Measurements from ENCODE around the gene TPD52L2.

Gene TPD52L2

DNA sequence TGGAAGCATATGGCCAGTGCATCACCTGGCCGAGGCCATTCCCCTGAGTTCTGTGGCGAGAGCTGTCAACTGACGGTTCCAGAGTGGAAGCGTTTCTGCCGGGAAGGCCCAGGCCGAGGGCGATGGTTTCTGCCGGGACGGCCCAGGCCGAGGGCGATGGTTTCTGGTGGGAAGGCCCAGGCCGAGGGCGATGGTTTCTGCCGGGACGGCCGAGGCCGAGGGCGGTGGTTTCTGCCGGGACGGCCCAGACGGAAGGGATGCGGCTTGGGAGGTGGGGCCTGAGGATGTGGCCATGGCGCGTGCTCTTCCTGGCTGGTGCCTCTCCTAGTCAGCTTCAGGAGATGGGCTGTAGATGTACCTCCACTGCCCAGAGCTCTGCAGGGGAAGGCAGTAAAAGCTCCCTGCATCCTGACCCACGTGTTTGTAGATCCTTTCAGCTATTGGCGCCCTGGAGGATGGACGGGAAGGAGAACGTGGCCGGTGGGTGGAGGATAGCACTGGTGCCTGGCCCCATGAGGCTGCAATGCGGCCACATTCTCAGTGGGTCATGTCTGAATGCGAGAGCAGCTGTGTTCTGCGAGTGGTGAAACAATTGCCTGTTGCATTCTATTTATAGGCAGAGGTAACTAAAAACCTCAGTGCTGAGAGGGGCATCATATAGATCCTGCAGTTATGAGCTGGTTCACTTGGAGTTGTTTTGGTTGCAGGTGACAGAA is 12.8 kb downstream of the TPD52L2 start:
- ATAC-seq = no peak
- TF ChIP-seq BACH2 (CRISPR knock-in tag; IDR thresholded peaks at IDR 0.05; ENCODE audit: borderline replicate concordance) = no peak
- TF ChIP-seq, protein P1, sequence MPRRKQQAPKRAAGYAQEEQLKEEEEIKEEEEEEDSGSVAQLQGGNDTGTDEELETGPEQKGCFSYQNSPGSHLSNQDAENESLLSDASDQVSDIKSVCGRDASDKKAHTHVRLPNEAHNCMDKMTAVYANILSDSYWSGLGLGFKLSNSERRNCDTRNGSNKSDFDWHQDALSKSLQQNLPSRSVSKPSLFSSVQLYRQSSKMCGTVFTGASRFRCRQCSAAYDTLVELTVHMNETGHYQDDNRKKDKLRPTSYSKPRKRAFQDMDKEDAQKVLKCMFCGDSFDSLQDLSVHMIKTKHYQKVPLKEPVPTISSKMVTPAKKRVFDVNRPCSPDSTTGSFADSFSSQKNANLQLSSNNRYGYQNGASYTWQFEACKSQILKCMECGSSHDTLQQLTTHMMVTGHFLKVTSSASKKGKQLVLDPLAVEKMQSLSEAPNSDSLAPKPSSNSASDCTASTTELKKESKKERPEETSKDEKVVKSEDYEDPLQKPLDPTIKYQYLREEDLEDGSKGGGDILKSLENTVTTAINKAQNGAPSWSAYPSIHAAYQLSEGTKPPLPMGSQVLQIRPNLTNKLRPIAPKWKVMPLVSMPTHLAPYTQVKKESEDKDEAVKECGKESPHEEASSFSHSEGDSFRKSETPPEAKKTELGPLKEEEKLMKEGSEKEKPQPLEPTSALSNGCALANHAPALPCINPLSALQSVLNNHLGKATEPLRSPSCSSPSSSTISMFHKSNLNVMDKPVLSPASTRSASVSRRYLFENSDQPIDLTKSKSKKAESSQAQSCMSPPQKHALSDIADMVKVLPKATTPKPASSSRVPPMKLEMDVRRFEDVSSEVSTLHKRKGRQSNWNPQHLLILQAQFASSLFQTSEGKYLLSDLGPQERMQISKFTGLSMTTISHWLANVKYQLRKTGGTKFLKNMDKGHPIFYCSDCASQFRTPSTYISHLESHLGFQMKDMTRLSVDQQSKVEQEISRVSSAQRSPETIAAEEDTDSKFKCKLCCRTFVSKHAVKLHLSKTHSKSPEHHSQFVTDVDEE (CRISPR knock-in tag; IDR thresholded peaks at IDR 0.05) = no peak
- no peak for TF ChIP-seq GLIS3 (CRISPR knock-in tag; IDR thresholded peaks at IDR 0.05)
- TF ChIP-seq, protein P2, sequence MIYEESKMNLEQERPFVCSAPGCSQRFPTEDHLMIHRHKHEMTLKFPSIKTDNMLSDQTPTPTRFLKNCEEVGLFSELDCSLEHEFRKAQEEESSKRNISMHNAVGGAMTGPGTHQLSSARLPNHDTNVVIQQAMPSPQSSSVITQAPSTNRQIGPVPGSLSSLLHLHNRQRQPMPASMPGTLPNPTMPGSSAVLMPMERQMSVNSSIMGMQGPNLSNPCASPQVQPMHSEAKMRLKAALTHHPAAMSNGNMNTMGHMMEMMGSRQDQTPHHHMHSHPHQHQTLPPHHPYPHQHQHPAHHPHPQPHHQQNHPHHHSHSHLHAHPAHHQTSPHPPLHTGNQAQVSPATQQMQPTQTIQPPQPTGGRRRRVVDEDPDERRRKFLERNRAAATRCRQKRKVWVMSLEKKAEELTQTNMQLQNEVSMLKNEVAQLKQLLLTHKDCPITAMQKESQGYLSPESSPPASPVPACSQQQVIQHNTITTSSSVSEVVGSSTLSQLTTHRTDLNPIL (CRISPR knock-in tag; IDR thresholded peaks at IDR 0.05; ENCODE audit: low read depth) = no peak
- TF ChIP-seq, protein P3, sequence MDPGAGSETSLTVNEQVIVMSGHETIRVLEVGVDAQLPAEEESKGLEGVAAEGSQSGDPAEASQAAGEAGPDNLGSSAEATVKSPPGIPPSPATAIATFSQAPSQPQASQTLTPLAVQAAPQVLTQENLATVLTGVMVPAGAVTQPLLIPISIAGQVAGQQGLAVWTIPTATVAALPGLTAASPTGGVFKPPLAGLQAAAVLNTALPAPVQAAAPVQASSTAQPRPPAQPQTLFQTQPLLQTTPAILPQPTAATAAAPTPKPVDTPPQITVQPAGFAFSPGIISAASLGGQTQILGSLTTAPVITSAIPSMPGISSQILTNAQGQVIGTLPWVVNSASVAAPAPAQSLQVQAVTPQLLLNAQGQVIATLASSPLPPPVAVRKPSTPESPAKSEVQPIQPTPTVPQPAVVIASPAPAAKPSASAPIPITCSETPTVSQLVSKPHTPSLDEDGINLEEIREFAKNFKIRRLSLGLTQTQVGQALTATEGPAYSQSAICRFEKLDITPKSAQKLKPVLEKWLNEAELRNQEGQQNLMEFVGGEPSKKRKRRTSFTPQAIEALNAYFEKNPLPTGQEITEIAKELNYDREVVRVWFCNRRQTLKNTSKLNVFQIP (CRISPR knock-in tag; IDR thresholded peaks at IDR 0.05; ENCODE audit: borderline replicate concordance, low read depth) = no peak
- TF ChIP-seq ZNF70 (CRISPR knock-in tag; IDR thresholded peaks at IDR 0.05) = no peak
- no peak for TF ChIP-seq TOX (CRISPR knock-in tag; IDR thresholded peaks at IDR 0.05; ENCODE audit: borderline replicate concordance)
- TF ChIP-seq, protein P4, sequence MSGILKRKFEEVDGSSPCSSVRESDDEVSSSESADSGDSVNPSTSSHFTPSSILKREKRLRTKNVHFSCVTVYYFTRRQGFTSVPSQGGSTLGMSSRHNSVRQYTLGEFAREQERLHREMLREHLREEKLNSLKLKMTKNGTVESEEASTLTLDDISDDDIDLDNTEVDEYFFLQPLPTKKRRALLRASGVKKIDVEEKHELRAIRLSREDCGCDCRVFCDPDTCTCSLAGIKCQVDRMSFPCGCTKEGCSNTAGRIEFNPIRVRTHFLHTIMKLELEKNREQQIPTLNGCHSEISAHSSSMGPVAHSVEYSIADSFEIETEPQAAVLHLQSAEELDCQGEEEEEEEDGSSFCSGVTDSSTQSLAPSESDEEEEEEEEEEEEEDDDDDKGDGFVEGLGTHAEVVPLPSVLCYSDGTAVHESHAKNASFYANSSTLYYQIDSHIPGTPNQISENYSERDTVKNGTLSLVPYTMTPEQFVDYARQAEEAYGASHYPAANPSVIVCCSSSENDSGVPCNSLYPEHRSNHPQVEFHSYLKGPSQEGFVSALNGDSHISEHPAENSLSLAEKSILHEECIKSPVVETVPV (CRISPR knock-in tag; IDR thresholded peaks at IDR 0.05) = no peak
- TF ChIP-seq ARNTL (CRISPR knock-in tag; IDR thresholded peaks at IDR 0.05; ENCODE audit: borderline replicate concordance, low read depth) = no peak
- TF ChIP-seq TCF4 (CRISPR knock-in tag; IDR thresholded peaks at IDR 0.05; ENCODE audit: borderline replicate concordance) = no peak
- no peak for TF ChIP-seq ZC3H10 (CRISPR knock-in tag; IDR thresholded peaks at IDR 0.05)
- no peak for TF ChIP-seq ZFP3 (CRISPR knock-in tag; IDR thresholded peaks at IDR 0.05)
- no peak for TF ChIP-seq PPARA (CRISPR knock-in tag; IDR thresholded peaks at IDR 0.05; ENCODE audit: borderline replicate concordance)
- no peak for TF ChIP-seq ZNF565 (CRISPR knock-in tag; conservative IDR thresholded peaks at IDR 0.05; ENCODE audit: low read depth)
- TF ChIP-seq, protein P5, sequence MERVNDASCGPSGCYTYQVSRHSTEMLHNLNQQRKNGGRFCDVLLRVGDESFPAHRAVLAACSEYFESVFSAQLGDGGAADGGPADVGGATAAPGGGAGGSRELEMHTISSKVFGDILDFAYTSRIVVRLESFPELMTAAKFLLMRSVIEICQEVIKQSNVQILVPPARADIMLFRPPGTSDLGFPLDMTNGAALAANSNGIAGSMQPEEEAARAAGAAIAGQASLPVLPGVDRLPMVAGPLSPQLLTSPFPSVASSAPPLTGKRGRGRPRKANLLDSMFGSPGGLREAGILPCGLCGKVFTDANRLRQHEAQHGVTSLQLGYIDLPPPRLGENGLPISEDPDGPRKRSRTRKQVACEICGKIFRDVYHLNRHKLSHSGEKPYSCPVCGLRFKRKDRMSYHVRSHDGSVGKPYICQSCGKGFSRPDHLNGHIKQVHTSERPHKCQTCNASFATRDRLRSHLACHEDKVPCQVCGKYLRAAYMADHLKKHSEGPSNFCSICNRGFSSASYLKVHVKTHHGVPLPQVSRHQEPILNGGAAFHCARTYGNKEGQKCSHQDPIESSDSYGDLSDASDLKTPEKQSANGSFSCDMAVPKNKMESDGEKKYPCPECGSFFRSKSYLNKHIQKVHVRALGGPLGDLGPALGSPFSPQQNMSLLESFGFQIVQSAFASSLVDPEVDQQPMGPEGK (CRISPR knock-in tag; IDR thresholded peaks at IDR 0.05; ENCODE audit: borderline replicate concordance) = no peak
- no peak for TF ChIP-seq CSDC2 (CRISPR knock-in tag; IDR thresholded peaks at IDR 0.05)
- no peak for TF ChIP-seq ZNF8 (CRISPR knock-in tag; IDR thresholded peaks at IDR 0.05)
- TF ChIP-seq RARB (CRISPR knock-in tag; IDR thresholded peaks at IDR 0.05) = no peak
- TF ChIP-seq ISL1 (CRISPR knock-in tag; IDR thresholded peaks at IDR 0.05) = no peak
- TF ChIP-seq ZFP30 (CRISPR knock-in tag; IDR thresholded peaks at IDR 0.05) = no peak

DNA sequence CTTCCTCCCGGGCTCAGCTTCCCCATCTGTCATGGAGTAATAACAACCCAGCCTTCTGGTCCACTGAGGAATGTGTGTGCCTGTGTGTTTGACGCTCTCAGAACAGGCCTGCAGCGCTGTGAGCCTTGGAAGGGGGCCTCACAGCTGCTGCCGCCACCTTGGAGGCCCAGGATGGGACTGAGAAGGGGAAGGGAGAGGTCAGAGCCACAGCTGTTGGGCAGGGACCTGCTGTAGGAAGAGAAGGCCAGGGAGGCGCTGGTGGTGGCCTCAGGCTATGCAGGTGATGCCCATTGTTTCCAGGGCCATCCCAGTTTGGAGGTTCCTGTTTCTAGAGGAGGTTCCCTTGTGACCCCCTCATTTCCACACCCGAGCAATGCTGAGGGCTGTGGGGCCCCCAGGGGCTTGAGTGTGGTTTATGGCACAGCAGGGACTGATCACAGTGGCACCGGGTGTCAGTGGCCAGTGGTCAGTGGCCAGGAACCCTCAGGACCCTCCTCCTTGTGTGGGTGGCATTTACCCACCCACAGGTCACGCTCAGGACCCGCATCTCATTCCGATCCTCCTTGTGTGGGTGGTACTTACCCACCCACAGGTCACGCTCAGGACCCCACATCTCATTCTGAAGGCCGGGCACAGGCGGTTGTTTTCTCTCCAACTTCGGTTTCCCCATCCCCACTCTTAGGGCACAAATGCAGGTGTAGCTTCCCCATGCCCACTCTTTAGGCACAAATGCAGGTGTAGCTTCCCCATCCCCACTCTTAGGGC is 14.0 kb downstream of the TPD52L2 start:
- no peak for ATAC-seq
- TF ChIP-seq GLIS3 (CRISPR knock-in tag; IDR thresholded peaks at IDR 0.05) (no peak), TCF4 (CRISPR knock-in tag; IDR thresholded peaks at IDR 0.05; ENCODE audit: borderline replicate concordance) (no peak), ZFP3 (CRISPR knock-in tag; IDR thresholded peaks at IDR 0.05) (no peak), ZC3H10 (CRISPR knock-in tag; IDR thresholded peaks at IDR 0.05) (no peak), BACH2 (CRISPR knock-in tag; IDR thresholded peaks at IDR 0.05; ENCODE audit: borderline replicate concordance) (no peak), ZNF565 (CRISPR knock-in tag; conservative IDR thresholded peaks at IDR 0.05; ENCODE audit: low read depth) (no peak), SNAI2 (CRISPR knock-in tag; IDR thresholded peaks at IDR 0.05) (no peak), ZFP30 (CRISPR knock-in tag; IDR thresholded peaks at IDR 0.05) (no peak), ISL1 (CRISPR knock-in tag; IDR thresholded peaks at IDR 0.05) (no peak), ZNF8 (CRISPR knock-in tag; IDR thresholded peaks at IDR 0.05) (no peak), ESRRG (CRISPR knock-in tag; IDR thresholded peaks at IDR 0.05) (no peak)
- TF ChIP-seq, protein P2 (CRISPR knock-in tag; IDR thresholded peaks at IDR 0.05; ENCODE audit: low read depth) = no peak
- TF ChIP-seq, protein P1 (CRISPR knock-in tag; IDR thresholded peaks at IDR 0.05) = no peak

All from SK-N-SH treated with all-trans-retinoic acid at 6 μM for 48 hours (cell line).